Activated CD4-positive, alpha-beta memory T cell treated with anti-CD3 and anti-CD28 coated beads for 36 hours (primary cell): ENCODE results near the gene HOXB6. TPM values are rescaled to one million over a fixed set of nuclear protein-coding genes. Genes with fewer than 3 reads are reported as not detected.

Experiments
- CTCF ChIA-PET: fragments of 350-600 bp; sonication (Branson Sonifier 250); formaldehyde crosslinking; loops from one replicate; lab custom pipeline; 2021; ENCODE audit warnings: antibody characterized with exemption, inconsistent platforms; lab: Charles Lee
- POLR2A ChIA-PET: fragments of 350-600 bp; sonication (Branson Sonifier 250); formaldehyde crosslinking; loops from one replicate; lab custom pipeline; 2021; ENCODE audit warnings: antibody characterized with exemption; lab: Charles Lee
- DNase-seq: peaks from one replicate; pipeline ENCODE4 v3.0.0-alpha.2; 2020
- H3K27ac Mint-ChIP-seq: one replicate; pipeline ENCODE4 v1.8.0; 2021; ENCODE audit warnings: mixed read lengths
- H3K27me3 Mint-ChIP-seq: one replicate; pipeline ENCODE4 v1.8.0; 2021; ENCODE audit warnings: mixed read lengths
- H3K36me3 Mint-ChIP-seq: one replicate; pipeline ENCODE4 v1.8.0; 2021; ENCODE audit warnings: mixed read lengths
- H3K4me1 Mint-ChIP-seq: one replicate; pipeline ENCODE4 v1.8.0; 2021; ENCODE audit warnings: low read depth, mixed read lengths
- H3K4me3 Mint-ChIP-seq: one replicate; pipeline ENCODE4 v1.8.0; 2021; ENCODE audit warnings: mild to moderate bottlenecking, mixed read lengths
- H3K9me3 Mint-ChIP-seq: one replicate; pipeline ENCODE4 v1.8.0; 2021; ENCODE audit warnings: mixed read lengths
- intact Hi-C: fragments of 100-400 bp; cut with micrococcal nuclease; formaldehyde crosslinking; loops from one replicate; pipeline ENCODE4 v1.15.1; 2023
- total RNA-seq, 2 experiments: library from RNA; stranded (reverse); gene quantifications; one replicate each; pipeline ENCODE4 v1.2.3, GENCODE V29; 2021

The HOXB6 gene
- total RNA-seq, 2 experiments from 2014 or later = 0.21 to 0.22 TPM

GRCh38 chr17:48631693-48632578 lies 27.1 kb upstream of the HOXB6 start:
- no peaks in the 10 kb centered on the region for H3K9me3 Mint-ChIP-seq
- peaks cover 5% of the 10 kb centered on the region for H3K4me1 Mint-ChIP-seq
- ChIA-PET POLR2A (no interaction called here), CTCF (interaction anchor here (0.8 to 2.0 kb wide), 6 partner anchors 11 to 366 kb away, joined by 3 to 6 read pairs (median 4); no protein-coding TSS in a partner anchor)
- DNase-seq = no peak
- H3K36me3 Mint-ChIP-seq = no peaks in the 10 kb centered on the region
- peaks cover 82% of the 10 kb centered on the region for H3K27me3 Mint-ChIP-seq
- intact Hi-C loops = no loop called here
- H3K27ac Mint-ChIP-seq = no peak overlapping the region
- H3K4me3 Mint-ChIP-seq = no peak overlapping the region

GRCh38 chr17:48630925-48631692 lies 26.3 kb upstream of the HOXB6 start:
- no peaks in the 10 kb centered on the region for H3K9me3 Mint-ChIP-seq
- peaks cover 81% of the 10 kb centered on the region for H3K27me3 Mint-ChIP-seq
- no peaks in the 10 kb centered on the region for H3K36me3 Mint-ChIP-seq
- no peak overlapping the region for H3K4me3 Mint-ChIP-seq
- no peak overlapping the region for H3K27ac Mint-ChIP-seq
- H3K4me1 Mint-ChIP-seq = peaks cover 9% of the 10 kb centered on the region
- CTCF ChIA-PET = interaction anchor here (2.0 kb wide), 2 partner anchors 10 to 12 kb away, joined by 6 read pairs; no protein-coding TSS in a partner anchor
- no peak for DNase-seq
- POLR2A ChIA-PET = no interaction called here
- intact Hi-C loops = no loop called here

- intact Hi-C loops = no loop called here
- no peak overlapping the region for H3K27ac Mint-ChIP-seq
- ChIA-PET CTCF (interaction anchor here (0.8 to 2.1 kb wide), 3 partner anchors 10 to 322 kb away, joined by 4 to 10 read pairs (median 4); no protein-coding TSS in a partner anchor), POLR2A (no interaction called here)
- H3K36me3 Mint-ChIP-seq = no peaks in the 10 kb centered on the region
- H3K9me3 Mint-ChIP-seq = no peaks in the 10 kb centered on the region
- H3K27me3 Mint-ChIP-seq = peaks cover 76% of the 10 kb centered on the region
- no peak overlapping the region for H3K4me3 Mint-ChIP-seq
- no peak for DNase-seq
- peaks cover 11% of the 10 kb centered on the region for H3K4me1 Mint-ChIP-seq
Measured at GRCh38 chr17:48630009-48630924, 25.5 kb upstream of the HOXB6 start.

GRCh38 chr17:48629411-48629759 lies 24.6 kb upstream of the HOXB6 start:
- ChIA-PET POLR2A (no interaction called here), CTCF (interaction anchor here (0.8 to 2.1 kb wide), 4 partner anchors 11 to 321 kb away, joined by 4 to 10 read pairs (median 5); no protein-coding TSS in a partner anchor)
- DNase-seq = no peak
- H3K27me3 Mint-ChIP-seq = peaks cover 71% of the 10 kb centered on the region
- H3K4me1 Mint-ChIP-seq = peaks cover 11% of the 10 kb centered on the region
- H3K9me3 Mint-ChIP-seq = no peaks in the 10 kb centered on the region
- H3K27ac Mint-ChIP-seq = no peak overlapping the region
- H3K36me3 Mint-ChIP-seq = no peaks in the 10 kb centered on the region
- intact Hi-C loops = no loop called here
- no peak overlapping the region for H3K4me3 Mint-ChIP-seq

- CTCF ChIA-PET = interaction anchor here (0.8 to 4.5 kb wide), 5 partner anchors 7 to 320 kb away, joined by 4 to 50 read pairs (median 6); no protein-coding TSS in a partner anchor
- Mint-ChIP-seq H3K4me1 (peaks cover 11% of the 10 kb centered on the region), H3K36me3 (no peaks in the 10 kb centered on the region), H3K9me3 (no peaks in the 10 kb centered on the region), H3K27me3 (peaks cover 73% of the 10 kb centered on the region), H3K27ac (no peak overlapping the region), H3K4me3 (no peak overlapping the region)
- no peak for DNase-seq
- intact Hi-C loops = no loop called here
- POLR2A ChIA-PET = no interaction called here
Measured at GRCh38 chr17:48628649-48629410, 24.0 kb upstream of the HOXB6 start.

- no peaks in the 10 kb centered on the region for H3K36me3 Mint-ChIP-seq
- no peak overlapping the region for H3K27ac Mint-ChIP-seq
- H3K4me3 Mint-ChIP-seq = no peak overlapping the region
- peaks cover 73% of the 10 kb centered on the region for H3K27me3 Mint-ChIP-seq
- intact Hi-C loops = no loop called here
- ChIA-PET CTCF (interaction anchor here (1.1 to 4.5 kb wide), 3 partner anchors 8 to 9 kb away, joined by 5 to 50 read pairs (median 10); no protein-coding TSS in a partner anchor), POLR2A (no interaction called here)
- H3K9me3 Mint-ChIP-seq = no peaks in the 10 kb centered on the region
- peaks cover 10% of the 10 kb centered on the region for H3K4me1 Mint-ChIP-seq
- DNase-seq = no peak
Measured at GRCh38 chr17:48627623-48628521, 23.1 kb upstream of the HOXB6 start.

- H3K27ac Mint-ChIP-seq = no peak overlapping the region
- no peak for DNase-seq
- peak overlapping the region; percentile 77 for H3K4me3 Mint-ChIP-seq
- H3K9me3 Mint-ChIP-seq = no peaks in the 10 kb centered on the region
- ChIA-PET POLR2A (interaction anchor here (1.8 to 2.4 kb wide), 2 partner anchors 14 to 96 kb away, joined by 6 to 13 read pairs; partner anchors contain the start of gene PRAC2), CTCF (interaction anchor here (1.1 to 4.5 kb wide), 5 partner anchors 8 to 519 kb away, joined by 3 to 50 read pairs (median 4); partner anchors contain the start of genes HOXB5 and SNX11)
- H3K27me3 Mint-ChIP-seq = peaks cover 73% of the 10 kb centered on the region
- H3K4me1 Mint-ChIP-seq = peaks cover 8% of the 10 kb centered on the region
- intact Hi-C loops = no loop called here
- no peaks in the 10 kb centered on the region for H3K36me3 Mint-ChIP-seq
Measured at GRCh38 chr17:48627118-48627597, 22.4 kb upstream of the HOXB6 start.

- peak; percentile 71 for DNase-seq
- intact Hi-C loops = no loop called here
- Mint-ChIP-seq H3K4me1 (peaks cover 8% of the 10 kb centered on the region), H3K4me3 (peak within 1 kb of the TSS; percentile 77), H3K9me3 (no peaks in the 10 kb centered on the region), H3K36me3 (no peaks in the 10 kb centered on the region), H3K27ac (no peak within 1 kb of the TSS), H3K27me3 (peaks cover 74% of the 10 kb centered on the region)
- ChIA-PET CTCF (interaction anchor here (1.1 to 4.5 kb wide), 9 partner anchors 8 to 680 kb away, joined by 3 to 50 read pairs (median 4); partner anchors contain the start of genes HOXB5 and SNX11), POLR2A (interaction anchor here (0.9 to 2.4 kb wide), 3 partner anchors 11 to 97 kb away, joined by 3 to 13 read pairs (median 6); partner anchors contain the start of gene PRAC2)
Measured at GRCh38 chr17:48626245-48627117, 21.7 kb upstream of the HOXB6 start, which contains the start of gene HOXB9. Gene HOXB9, minus strand, starts transcription at chr17:48626358. Its CDS starts 89 bp downstream, at chr17:48626269.
